GM12801 (cell line): ENCODE results near the gene KARS1.

Experiments used
- TF ChIP-seq, protein P1 (sequence below): IDR thresholded peaks from one replicate; pipeline ENCODE4 v1.5.1; 2011; ENCODE audit warnings: control low read depth; ENCODE audit not compliant: insufficient read length; ENCODE audit errors: extremely low read depth

KARS1 gene

DNA sequence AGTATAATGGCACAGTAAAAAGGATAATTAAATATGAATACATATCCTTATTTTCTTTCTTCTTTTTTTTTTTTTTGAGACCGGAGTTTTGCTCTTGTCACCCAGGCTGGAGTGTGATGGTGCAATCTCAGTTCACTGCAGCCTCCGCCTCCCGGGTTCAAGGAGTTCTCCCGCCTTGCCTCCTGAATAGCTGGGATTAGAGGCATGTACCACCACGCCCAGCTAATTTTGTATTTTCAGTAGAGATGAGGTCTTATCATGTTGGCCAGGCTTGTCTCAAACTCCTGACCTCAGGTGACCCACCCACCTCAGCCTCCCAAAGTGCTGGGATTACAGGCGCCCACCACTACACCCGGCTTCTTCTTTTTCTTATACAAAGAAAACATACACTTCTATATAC, 69.3 kb downstream of the KARS1 start:
- TF ChIP-seq, protein P1, sequence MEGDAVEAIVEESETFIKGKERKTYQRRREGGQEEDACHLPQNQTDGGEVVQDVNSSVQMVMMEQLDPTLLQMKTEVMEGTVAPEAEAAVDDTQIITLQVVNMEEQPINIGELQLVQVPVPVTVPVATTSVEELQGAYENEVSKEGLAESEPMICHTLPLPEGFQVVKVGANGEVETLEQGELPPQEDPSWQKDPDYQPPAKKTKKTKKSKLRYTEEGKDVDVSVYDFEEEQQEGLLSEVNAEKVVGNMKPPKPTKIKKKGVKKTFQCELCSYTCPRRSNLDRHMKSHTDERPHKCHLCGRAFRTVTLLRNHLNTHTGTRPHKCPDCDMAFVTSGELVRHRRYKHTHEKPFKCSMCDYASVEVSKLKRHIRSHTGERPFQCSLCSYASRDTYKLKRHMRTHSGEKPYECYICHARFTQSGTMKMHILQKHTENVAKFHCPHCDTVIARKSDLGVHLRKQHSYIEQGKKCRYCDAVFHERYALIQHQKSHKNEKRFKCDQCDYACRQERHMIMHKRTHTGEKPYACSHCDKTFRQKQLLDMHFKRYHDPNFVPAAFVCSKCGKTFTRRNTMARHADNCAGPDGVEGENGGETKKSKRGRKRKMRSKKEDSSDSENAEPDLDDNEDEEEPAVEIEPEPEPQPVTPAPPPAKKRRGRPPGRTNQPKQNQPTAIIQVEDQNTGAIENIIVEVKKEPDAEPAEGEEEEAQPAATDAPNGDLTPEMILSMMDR = no peak
